ENCODE data around the gene POP7.

- TF ChIP-seq, protein P1, sequence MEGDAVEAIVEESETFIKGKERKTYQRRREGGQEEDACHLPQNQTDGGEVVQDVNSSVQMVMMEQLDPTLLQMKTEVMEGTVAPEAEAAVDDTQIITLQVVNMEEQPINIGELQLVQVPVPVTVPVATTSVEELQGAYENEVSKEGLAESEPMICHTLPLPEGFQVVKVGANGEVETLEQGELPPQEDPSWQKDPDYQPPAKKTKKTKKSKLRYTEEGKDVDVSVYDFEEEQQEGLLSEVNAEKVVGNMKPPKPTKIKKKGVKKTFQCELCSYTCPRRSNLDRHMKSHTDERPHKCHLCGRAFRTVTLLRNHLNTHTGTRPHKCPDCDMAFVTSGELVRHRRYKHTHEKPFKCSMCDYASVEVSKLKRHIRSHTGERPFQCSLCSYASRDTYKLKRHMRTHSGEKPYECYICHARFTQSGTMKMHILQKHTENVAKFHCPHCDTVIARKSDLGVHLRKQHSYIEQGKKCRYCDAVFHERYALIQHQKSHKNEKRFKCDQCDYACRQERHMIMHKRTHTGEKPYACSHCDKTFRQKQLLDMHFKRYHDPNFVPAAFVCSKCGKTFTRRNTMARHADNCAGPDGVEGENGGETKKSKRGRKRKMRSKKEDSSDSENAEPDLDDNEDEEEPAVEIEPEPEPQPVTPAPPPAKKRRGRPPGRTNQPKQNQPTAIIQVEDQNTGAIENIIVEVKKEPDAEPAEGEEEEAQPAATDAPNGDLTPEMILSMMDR (IDR thresholded peaks at IDR 0.05; ENCODE audit: insufficient read depth, low read depth, low read length) = no peak
- TF ChIP-seq EZH2 (IDR thresholded peaks at IDR 0.05; ENCODE audit: insufficient read depth, low read length) = no peak
These were observed 30.8 kb upstream of the POP7 start for GRCh38 chr7:100675105-100675451.
